HepG2 (cell line): ENCODE measurements around the gene NGDN. TPM values are rescaled to one million over a fixed set of nuclear protein-coding genes. Genes with fewer than 3 reads are reported as not detected.

Source experiments
- AGO1 ChIP-seq: fragments of 200-400 bp; formaldehyde crosslinking; IDR thresholded peaks from 2 replicates; pipeline ENCODE4 v1.6.1; 2017; ENCODE audit warnings: mild to moderate bottlenecking, low read depth, low read length, moderate library complexity; ENCODE audit not compliant: poor library complexity, severe bottlenecking
- AHDC1 ChIP-seq: sonication (generic); formaldehyde crosslinking; IDR thresholded peaks from 2 replicates; pipeline ENCODE4 v1.5.1; 2020; ENCODE audit warnings: mild to moderate bottlenecking, missing genetic modification reagents, borderline replicate concordance
- AHR ChIP-seq: IDR thresholded peaks from 2 replicates; pipeline ENCODE4 v1.6.1; 2018; ENCODE audit warnings: missing genetic modification reagents, missing compliant biosample characterization
- LRRFIP1 ChIP-seq: sonication (generic); formaldehyde crosslinking; conservative IDR thresholded peaks from 2 replicates; pipeline ENCODE4 v1.4.0; 2020; ENCODE audit warnings: missing genetic modification reagents
- THAP11 ChIP-seq: IDR thresholded peaks from 2 replicates; pipeline ENCODE4 v1.6.1; 2016; ENCODE audit warnings: missing biosample characterization, missing genetic modification reagents
- ZBTB40 ChIP-seq, 2 experiments: fragments of 450-650 bp in 1 of 2; sonication (generic) in 1 of 2; formaldehyde crosslinking in 1 of 2; IDR thresholded peaks; 2 replicates each; pipeline versions ENCODE4 v1.6.1 to v1.8.0; 2016 to 2022; ENCODE audit warnings: antibody characterized with exemption in 1 of 2, mild to moderate bottlenecking in 1 of 2, missing genetic modification reagents in 1 of 2
- ZKSCAN1 ChIP-seq: fragments of 150-350 bp; IDR thresholded peaks from 2 replicates; pipeline ENCODE4 v1.6.1; 2014; ENCODE audit warnings: low read length
- ZNF549 ChIP-seq: sonication (generic); formaldehyde crosslinking; IDR thresholded peaks from 2 replicates; pipeline ENCODE4 v1.5.0; 2020; ENCODE audit warnings: missing genetic modification reagents
- ZNF652 ChIP-seq: IDR thresholded peaks from 2 replicates; pipeline ENCODE4 v1.6.1; 2016; ENCODE audit warnings: low read depth, borderline replicate concordance
- ZNF773 ChIP-seq: sonication (generic); formaldehyde crosslinking; IDR thresholded peaks from 2 replicates; pipeline ENCODE4 v1.4.0; 2020; ENCODE audit warnings: missing genetic modification reagents, borderline replicate concordance
- polyA plus RNA-seq, 8 experiments: library from polyadenylated mRNA; depleted of rRNA in 3 of 8; stranded (reverse) in 7 of 8; unstranded in 1 of 8; fragments of >200 nt; fragmentation: Illumina TruSeq in 4 of 8; extraction: Trizol in 4 of 8; gene quantifications; 2 replicates each; pipeline versions ENCODE4 v1.2.1 to v1.2.3, GENCODE V29; 2011 to 2016; ENCODE audit warnings: low read depth in 4 of 8, missing spikeins in 1 of 8, mixed read lengths in 1 of 8; ENCODE audit not compliant: insufficient read depth in 1 of 8
- total RNA-seq, 5 experiments: library from RNA; depleted of rRNA; stranded (reverse); fragments of >200 nt; fragmentation: Illumina TruSeq; extraction: Trizol; gene quantifications; 2 replicates each; pipeline ENCODE4 v1.2.3, GENCODE V29; 2016; ENCODE audit warnings: low read depth in 1 of 5

The NGDN gene
- total and polyA plus RNA-seq, 2 of the 13 experiments (the other 11 are each of a cell fraction or from before 2014, with no cell fraction given) = 154 to 216 TPM

GRCh38 chr14:23492618-23493272 is 23.2 kb downstream of the NGDN start (continued):
- TF ChIP-seq ZBTB40 (IDR thresholded peaks at IDR 0.05) (no peak), ZBTB40 (CRISPR knock-in tag; IDR thresholded peaks at IDR 0.05) (no peak), AGO1 (no peak), ZNF652 (CRISPR knock-in tag) (peak; percentile 92), ZKSCAN1 (no peak), ZNF773 (CRISPR knock-in tag) (no peak), THAP11 (peak; percentile 51), LRRFIP1 (CRISPR knock-in tag) (no peak), AHR (no peak), ZNF549 (CRISPR knock-in tag) (no peak), AHDC1 (CRISPR knock-in tag) (peak; percentile 90; the same call in 1 of the 2 replicates)
